ENCODE measurements around the gene GRB10.

GRB10 gene

GRCh38 chr7:50667338-50667737 lies 115.4 kb downstream of the GRB10 start:
- no peak for DNase-seq

DNA sequence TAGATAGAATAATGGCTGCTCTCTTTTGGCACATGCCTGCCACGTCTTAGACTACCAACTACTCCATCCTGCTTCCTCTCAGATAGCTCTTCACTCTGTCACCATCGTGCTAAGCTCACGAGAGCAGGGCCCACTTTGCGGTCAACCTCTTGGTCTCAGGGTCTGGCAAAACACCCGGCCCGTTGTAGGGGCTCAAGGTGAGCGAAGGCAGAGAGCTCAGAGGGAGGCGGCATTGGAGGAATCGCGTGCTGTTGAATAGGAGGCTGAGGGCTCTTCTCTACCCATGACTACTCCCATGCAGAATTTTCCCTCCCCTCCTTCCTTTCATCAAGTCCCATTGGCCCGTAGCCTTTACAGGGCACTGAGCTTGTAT lies 116.6 kb downstream of the GRB10 start:
- DNase-seq, result no peak

DNA sequence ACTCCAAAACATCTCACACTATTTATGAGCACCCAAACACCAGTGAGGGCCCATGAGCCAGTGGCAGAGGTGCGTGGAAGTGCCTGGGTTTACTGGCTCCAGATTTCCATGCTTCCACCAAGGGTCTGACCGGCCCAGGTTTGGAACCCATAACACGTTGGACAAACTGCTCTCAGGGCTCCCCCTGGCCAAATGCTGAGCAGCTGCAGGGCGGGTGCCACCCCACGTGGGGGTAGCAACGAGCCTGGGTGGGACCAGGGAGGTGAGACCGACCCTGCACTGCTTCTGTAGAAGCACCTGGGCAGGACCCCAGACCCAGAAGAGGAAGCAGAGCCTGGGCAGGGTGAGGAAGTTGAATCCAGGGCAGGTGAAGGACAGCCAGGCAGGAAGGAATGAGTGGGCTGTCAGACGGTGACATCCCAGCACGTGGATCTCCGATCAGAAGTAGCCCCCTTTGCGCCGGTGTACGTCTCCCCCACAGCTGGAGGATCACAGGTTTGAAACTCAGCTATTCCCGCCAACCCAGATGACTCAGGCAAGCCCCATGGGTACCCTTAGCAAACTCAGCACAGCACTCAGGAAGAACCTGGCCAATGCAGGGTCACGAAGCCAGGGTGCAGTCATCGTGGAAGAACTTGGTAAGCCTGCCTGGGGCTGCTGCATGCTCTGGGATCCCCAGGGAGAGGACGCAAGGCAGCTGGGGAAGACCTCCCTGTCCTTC lies 117.1 kb downstream of the GRB10 start:
- DNase-seq, result no peak

DNA sequence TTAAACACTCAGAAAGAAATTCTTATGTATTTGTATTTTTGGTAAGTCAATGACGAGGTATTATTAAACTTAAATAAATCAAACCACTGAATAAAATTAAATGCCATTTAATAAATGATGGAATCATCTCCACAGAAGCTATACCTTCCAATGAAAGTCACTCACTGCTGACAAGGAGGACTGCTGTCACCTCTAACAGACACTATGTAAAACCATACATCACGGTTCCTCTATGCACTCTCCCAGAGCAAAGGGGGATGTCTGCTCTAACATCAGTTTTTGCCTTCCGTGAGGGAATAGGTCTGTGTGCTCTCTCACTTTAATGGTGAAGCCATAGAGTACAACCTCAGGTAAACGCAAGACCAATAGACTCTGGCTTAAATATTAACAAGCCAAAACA lies 117.8 kb downstream of the GRB10 start:
- no peak for DNase-seq

DNA sequence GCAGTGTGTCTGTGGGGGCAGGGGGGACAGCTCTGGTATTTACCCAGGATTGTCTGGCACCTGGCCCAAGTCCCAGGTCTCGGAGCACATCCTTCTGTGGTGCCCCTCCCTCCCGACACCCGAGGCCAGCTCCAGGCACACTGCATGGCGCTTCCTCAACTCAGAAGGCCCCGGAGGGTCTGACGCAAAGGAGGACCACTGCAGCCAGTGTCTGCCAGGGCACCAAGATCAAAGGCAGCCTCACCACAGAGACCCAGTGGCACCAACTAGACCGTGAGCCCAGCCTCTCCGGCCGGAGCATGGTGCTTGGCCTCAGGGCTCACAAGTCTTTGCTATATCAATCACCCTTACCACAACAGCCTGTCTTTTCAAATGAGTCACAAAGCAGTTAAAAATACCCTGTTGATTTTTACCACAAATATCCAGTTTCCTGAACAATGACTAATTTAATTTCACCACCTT lies 118.2 kb downstream of the GRB10 start:
- no peak for DNase-seq

GRCh38 chr7:50663396-50664102 lies 119.1 kb downstream of the GRB10 start:
- no peak for DNase-seq

- DNase-seq, result no peak
These were observed 119.7 kb downstream of the GRB10 start for GRCh38 chr7:50662996-50663395.

GRCh38 chr7:50662041-50662694 lies 120.5 kb downstream of the GRB10 start:
- no peak for DNase-seq

DNA sequence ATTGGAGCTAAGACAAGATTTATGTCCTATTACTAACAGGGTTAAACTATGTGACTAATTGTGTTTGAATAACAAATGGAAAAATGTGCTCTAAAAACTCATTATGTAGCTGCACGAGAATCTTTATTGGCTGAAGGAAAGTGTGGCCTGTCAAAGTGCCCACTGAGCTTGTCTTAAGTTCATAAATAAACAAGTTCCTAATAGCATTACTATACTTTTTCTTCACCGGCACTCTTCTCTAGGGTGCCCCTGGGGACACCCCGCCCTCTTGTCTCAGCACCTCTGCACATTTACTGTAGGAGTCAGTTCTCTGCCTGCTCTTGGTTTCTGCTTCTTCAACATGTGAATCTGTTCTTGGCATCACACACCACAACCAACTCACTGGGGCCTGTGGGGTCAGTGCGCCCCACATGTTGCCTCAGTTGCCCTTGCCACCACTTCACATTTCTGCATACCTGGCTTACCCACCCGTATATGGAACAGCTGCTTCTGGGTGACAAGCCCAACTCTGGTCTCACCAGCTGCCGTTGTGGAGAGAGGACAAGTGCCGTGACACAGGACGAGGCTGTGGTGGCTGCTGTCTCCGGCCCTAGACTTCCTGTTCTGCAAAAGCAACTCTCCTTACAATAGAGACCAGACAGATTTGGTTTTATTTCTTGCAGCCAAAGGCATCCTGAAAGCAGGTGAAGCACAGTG lies 121.2 kb downstream of the GRB10 start:
- DNase-seq, result no peak

- no peak for DNase-seq
These were observed 121.9 kb downstream of the GRB10 start for GRCh38 chr7:50660830-50661175.

DNA sequence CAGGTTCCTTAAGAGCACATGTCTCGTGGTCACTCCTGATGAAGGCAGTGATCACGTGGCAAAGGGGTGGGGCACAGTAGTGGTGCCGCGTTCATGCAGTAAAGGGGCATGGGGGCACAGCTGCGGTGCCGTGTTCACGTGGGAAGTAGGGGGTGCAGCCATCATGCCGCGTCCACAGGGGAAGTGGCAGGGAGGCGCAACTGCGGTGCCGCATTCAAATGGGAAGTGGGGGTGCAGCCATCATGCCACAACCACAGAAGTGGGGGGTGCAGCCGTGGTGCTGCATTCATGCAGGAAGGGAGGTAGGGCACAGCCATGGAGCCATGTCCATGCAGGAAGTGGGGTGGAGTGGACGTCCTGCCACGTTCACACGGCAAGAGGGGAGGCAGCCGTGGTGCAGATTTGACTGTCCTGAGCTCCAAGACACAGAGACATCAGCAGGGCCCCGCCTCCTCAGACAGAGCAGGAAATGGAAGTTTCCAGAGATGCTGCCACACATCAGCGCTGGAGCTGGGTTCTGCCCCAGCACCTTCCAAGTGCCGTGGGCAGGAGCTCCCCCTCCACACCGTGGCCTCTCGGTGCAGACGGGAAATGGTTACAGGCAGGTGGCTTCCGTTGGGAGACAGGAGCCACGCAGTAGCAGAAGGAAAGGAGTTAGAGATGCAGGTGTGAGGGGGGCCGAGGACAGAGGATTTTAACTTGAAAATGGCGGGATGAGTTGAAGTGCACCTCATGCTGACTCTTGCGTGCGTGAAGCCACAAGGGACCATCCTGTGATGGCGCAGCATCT lies 122.5 kb downstream of the GRB10 start:
- peak; percentile 40 for DNase-seq

DNA sequence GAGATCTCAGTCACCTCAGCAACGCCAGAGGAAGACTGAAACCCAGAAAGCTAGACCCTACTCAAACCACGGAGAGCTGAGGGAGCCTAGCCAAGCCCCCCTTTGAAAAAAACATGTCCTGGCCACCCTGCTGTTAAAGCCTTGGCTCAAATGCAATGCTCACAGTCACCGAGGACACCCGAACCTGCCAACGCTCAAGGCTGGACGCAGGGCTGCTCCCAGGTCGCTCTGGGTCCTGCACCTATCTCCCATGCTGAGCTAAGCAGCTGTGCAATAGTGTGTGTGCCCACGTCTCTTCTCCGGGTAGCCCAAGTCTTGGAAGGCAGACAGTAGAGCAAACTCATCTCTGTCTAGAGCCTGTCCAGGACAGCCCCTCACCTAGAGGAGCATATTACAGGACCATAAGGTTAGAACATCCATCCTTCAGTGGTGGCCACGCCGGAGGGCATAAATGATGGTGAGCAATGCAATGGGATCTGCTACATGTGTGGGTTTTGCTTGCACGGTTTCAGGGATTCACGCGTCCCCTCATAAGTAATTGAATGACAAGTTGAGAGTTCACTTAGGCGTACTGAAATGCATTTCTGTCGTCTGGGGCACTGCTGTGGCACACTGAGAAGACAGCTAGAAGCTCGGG lies 123.2 kb downstream of the GRB10 start:
- no peak for DNase-seq

DNA sequence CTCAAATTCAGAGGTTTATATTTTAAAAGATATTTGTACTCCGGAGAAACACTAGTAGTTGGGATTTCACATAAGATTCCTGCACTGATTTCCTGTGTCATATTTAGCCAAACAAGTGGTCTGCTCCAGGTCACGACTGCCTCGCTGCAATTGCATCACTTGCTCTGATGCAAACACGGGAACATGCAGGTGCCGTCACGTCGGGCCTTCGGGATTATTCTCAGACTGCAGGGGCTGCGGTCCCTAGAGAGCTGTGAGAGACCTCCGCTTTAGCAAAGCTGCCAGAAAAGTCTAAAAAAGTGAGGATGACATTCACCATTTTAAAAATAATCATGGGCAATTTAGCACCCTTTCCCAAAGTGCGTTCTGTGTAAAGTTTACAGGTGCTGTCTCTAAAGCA lies 124.0 kb downstream of the GRB10 start:
- DNase-seq, result no peak

DNA sequence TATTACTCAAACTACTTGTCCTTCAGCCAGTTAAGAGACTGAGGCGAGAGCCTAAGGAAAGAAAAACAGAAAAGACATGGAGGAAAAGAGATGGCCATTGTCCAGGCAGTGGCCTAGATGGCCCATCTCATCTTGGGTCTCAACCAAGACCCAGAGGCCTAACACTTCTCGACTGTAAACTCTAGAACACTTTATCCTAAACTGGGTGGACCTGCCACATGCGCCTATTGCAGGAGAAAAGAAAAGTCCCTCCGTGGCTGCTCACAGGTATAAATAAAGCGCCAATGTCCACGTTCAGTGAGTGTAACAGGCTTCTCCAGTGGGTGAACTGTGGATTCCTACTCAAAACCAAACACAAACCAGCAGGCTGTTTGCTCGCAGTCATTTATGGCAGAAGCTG lies 124.8 kb downstream of the GRB10 start:
- no peak for DNase-seq

GRCh38 chr7:50657341-50657873 lies 125.3 kb downstream of the GRB10 start:
- DNase-seq, result no peak

- no peak for DNase-seq
These were observed 126.4 kb downstream of the GRB10 start for GRCh38 chr7:50656141-50656895.

DNA sequence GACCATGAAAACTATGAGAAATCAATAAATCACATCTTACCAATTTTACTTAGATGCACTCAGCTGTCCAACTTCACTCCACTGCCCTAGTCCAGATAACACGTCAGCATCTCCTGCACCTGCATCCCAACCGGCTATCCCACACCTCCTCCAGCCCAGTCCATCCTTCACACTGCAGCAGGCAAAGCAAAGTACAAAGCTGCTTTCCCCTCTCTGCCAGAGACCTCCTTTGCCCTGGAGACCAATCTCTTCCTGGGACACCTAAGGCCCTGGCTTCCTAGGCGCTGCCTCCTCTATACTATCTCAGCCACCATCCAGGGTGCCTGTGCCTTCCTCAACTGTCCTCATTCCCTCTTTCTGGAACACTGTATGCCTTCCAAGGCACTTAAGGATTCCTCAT lies 127.2 kb downstream of the GRB10 start:
- no peak for DNase-seq

DNA sequence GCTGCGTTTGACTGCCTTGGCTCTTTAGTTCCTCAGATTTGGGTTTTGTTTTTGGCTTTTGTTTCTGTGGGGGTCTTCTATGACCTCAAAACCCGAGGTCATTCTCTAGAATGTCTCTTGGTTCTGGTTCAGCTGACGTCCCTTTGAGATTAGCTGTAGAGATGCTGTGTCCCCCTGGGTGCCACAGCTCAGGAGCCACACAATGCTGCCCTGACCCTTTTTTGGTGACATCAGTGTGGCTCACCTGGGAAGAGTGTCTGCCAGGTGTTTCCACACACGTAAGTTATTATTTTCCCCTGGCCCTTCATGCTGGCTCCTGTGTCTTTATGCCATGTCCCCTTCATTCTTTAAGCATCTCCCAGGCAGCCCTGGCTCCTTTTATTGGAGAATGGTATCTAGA lies 127.7 kb downstream of the GRB10 start:
- DNase-seq, result no peak

GRCh38 chr7:50653981-50654425 lies 128.7 kb downstream of the GRB10 start:
- no peak for DNase-seq

- no peak for DNase-seq
These were observed 129.4 kb downstream of the GRB10 start for GRCh38 chr7:50653126-50653864.
